ENCODE measurements around the gene PTPRD. TPM values are rescaled to one million over a fixed set of nuclear protein-coding genes. Genes with fewer than 3 reads are reported as not detected.
"Not testable (repeated sequence)": the region's sequence is repeated elsewhere in the genome, so short reads cannot be mapped to it uniquely, and the experiment has no call there.

PTPRD gene
- total RNA-seq, 2 experiments from 2014 or later: 0.03 TPM; not detected in 1

DNA sequence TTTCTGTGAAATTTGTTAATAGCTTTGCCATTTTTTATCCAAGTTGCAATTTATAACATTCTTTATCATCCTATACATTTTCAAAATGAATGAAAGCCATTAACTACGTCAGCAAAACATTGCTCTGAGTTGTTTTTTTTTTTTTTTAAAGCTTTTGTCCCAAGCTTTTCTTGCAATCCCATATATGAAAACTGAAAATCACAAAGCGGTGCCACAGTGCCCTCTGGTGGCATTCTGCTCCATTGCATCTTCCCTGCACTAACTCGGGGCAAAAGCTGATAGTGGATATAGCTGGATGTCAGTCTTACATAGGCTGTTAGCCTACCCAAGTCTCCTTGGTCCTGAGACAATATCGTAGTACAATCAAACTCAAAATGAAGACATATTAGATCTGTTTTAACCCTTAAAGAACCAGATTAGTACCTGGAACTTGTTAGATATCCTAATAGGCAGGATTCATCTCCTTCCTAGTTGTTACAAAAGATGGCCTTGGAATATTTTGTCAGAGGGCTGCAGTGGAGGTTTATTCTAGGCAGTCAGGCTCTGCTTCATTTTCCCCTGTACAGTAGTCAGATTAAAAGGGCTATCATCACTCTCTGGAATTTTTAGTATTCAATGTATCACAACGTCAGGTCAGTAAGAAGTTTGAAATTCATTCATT is 669.9 kb downstream of the PTPRD start:
- DNase-seq (ENCODE audit: low spot score): peak; percentile 57
- TF ChIP-seq CTCF (conservative IDR thresholded peaks at IDR 0.05; ENCODE audit: low read length) (peak; percentile 98), EZH2phosphoT487 (IDR thresholded peaks at IDR 0.05; ENCODE audit: borderline replicate concordance, low read depth, low read length) (no peak)
- Histone ChIP-seq H3K4me1 (ENCODE audit: insufficient read depth, low read length, poor library complexity, severe bottlenecking) (no peaks in the 10 kb centered on the region), H3K27ac (ENCODE audit: low read depth, low read length, poor library complexity, severe bottlenecking) (no peak overlapping the region), H3K9me3 (ENCODE audit: low read length) (no peaks in the 10 kb centered on the region), H4K20me1 (ENCODE audit: insufficient read depth, low read length) (no peaks in the 10 kb centered on the region), H3K4me2 (ENCODE audit: low read length) (no peak overlapping the region), H3K4me3 (ENCODE audit: low read depth, low read length, poor library complexity, severe bottlenecking) (no peak overlapping the region), H3K79me2 (ENCODE audit: insufficient read depth, low read depth, low read length) (no peaks in the 10 kb centered on the region), H3K9me2 (ENCODE audit: insufficient read depth, low read length) (no peaks in the 10 kb centered on the region), H3K36me3 (ENCODE audit: insufficient read depth, low read length) (no peaks in the 10 kb centered on the region), H2AFZ (ENCODE audit: low read length) (no peak overlapping the region)
- ChIA-PET POLR2A (interaction anchor here (0.6 to 1.4 kb wide), 11 partner anchors 10 to 331 kb away, joined by 3 to 10 read pairs (median 4); no protein-coding TSS in a partner anchor), CTCF (ENCODE audit: unreplicated experiment) (interaction anchor here (0.8 to 1.1 kb wide), 5 partner anchors 150 to 374 kb away, joined by 3 to 11 read pairs (median 4); no protein-coding TSS in a partner anchor)
- intact Hi-C loops (cut with micrococcal nuclease; ENCODE audit: unreplicated experiment): loop anchor here (1.0 to 2.0 kb wide), 3 partner anchors 30 to 337 kb away; no protein-coding TSS in a partner anchor
- BruUV-seq (replicated peaks): no TSS peak

GRCh38 chr9:9938432-9938831 is 674.4 kb downstream of the PTPRD start:
- POLR2A ChIA-PET: interaction anchor here (1.2 kb wide), 1 partner anchor 40 kb away, joined by 3 read pairs; no protein-coding TSS in a partner anchor
- Histone ChIP-seq H3K79me2 (ENCODE audit: insufficient read depth, low read depth, low read length) (no peaks in the 10 kb centered on the region), H3K4me2 (ENCODE audit: low read length) (no peak overlapping the region), H3K9me2 (ENCODE audit: insufficient read depth, low read length) (no peaks in the 10 kb centered on the region), H3K36me3 (ENCODE audit: insufficient read depth, low read length) (no peaks in the 10 kb centered on the region), H3K9me3 (ENCODE audit: low read length) (no peaks in the 10 kb centered on the region), H3K4me1 (ENCODE audit: insufficient read depth, low read length, poor library complexity, severe bottlenecking) (no peaks in the 10 kb centered on the region), H4K20me1 (ENCODE audit: insufficient read depth, low read length) (no peaks in the 10 kb centered on the region), H2AFZ (ENCODE audit: low read length) (no peak overlapping the region), H3K4me3 (ENCODE audit: low read depth, low read length, poor library complexity, severe bottlenecking) (no peak overlapping the region), H3K27ac (ENCODE audit: low read depth, low read length, poor library complexity, severe bottlenecking) (no peak overlapping the region)
- intact Hi-C loops (cut with micrococcal nuclease; ENCODE audit: unreplicated experiment): no loop called here
- CTCF ChIA-PET (ENCODE audit: unreplicated experiment): no interaction called here
- DNase-seq (ENCODE audit: low spot score): no peak
- BruUV-seq (replicated peaks): no TSS peak
- TF ChIP-seq CTCF (conservative IDR thresholded peaks at IDR 0.05; ENCODE audit: low read length): no peak
- TF ChIP-seq EZH2phosphoT487 (IDR thresholded peaks at IDR 0.05; ENCODE audit: borderline replicate concordance, low read depth, low read length): no peak

DNA sequence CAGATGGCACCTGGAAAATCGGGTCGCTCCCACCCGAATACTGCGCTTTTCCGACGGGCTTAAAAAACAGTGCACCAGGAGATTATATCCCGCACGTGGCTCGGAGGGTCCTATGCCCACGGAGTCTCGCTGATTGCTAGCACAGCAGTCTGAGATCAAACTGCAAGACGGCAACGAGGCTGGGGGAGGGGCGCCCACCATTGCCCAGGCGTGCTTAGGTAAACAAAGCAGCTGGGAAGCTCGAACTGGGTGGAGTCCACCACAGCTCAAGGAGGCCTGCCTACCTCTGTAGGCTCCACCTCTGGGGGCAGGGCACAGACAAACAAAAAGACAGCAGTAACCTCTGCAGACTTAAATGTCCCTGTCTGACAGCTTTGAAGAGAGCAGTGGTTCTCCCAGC is 681.3 kb downstream of the PTPRD start:
- H3K4me3 ChIP-seq (ENCODE audit: low read depth, low read length, poor library complexity, severe bottlenecking); H3K27ac ChIP-seq (ENCODE audit: low read depth, low read length, poor library complexity, severe bottlenecking); intact Hi-C loops (cut with micrococcal nuclease; ENCODE audit: unreplicated experiment); H3K4me2 ChIP-seq (ENCODE audit: low read length); H3K4me1 ChIP-seq (ENCODE audit: insufficient read depth, low read length, poor library complexity, severe bottlenecking); H2AFZ ChIP-seq (ENCODE audit: low read length); H3K79me2 ChIP-seq (ENCODE audit: insufficient read depth, low read depth, low read length); POLR2A ChIA-PET; DNase-seq (ENCODE audit: low spot score); H4K20me1 ChIP-seq (ENCODE audit: insufficient read depth, low read length); CTCF ChIA-PET (ENCODE audit: unreplicated experiment); H3K36me3 ChIP-seq (ENCODE audit: insufficient read depth, low read length); H3K9me3 ChIP-seq (ENCODE audit: low read length); BruUV-seq (replicated peaks); H3K9me2 ChIP-seq (ENCODE audit: insufficient read depth, low read length): not testable (repeated sequence)

Data from OCI-LY7 (cell line).